NOMO-1 treated with DMSO at 0.1 percent for 48 hours (cell line): Measurements from ENCODE around the gene JCAD.

Experiments used
- DNase-seq: peaks from one replicate; lab custom pipeline; 2025; ENCODE audit not compliant: unreplicated experiment; lab: John Stamatoyannopoulos, UW

The JCAD gene

GRCh38 chr10:30073045-30073766 lies 13.8 kb upstream of the JCAD start:
- DNase-seq = no peak

DNA sequence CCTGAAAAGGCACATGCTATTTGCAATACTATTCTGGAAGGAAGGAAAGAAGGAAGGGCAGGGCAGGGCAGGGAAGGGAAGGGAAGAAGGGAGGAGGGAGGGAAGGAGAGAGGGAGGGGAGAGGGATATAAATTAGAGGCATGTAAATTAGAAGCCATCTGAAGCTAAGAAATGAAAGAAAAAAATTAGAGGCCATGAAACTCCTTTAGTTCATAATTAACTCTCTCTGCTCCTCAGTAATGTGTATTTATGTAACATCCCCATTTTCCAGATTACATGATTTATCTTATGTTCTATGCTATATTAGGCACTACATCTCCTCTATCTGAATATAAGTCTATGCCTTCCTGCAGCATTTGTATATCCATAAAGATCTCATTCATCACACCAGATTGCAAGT lies 12.7 kb upstream of the JCAD start:
- no peak for DNase-seq

- no peak for DNase-seq
Observed at GRCh38 chr10:30070001-30070685, 10.8 kb upstream of the JCAD start.

DNA sequence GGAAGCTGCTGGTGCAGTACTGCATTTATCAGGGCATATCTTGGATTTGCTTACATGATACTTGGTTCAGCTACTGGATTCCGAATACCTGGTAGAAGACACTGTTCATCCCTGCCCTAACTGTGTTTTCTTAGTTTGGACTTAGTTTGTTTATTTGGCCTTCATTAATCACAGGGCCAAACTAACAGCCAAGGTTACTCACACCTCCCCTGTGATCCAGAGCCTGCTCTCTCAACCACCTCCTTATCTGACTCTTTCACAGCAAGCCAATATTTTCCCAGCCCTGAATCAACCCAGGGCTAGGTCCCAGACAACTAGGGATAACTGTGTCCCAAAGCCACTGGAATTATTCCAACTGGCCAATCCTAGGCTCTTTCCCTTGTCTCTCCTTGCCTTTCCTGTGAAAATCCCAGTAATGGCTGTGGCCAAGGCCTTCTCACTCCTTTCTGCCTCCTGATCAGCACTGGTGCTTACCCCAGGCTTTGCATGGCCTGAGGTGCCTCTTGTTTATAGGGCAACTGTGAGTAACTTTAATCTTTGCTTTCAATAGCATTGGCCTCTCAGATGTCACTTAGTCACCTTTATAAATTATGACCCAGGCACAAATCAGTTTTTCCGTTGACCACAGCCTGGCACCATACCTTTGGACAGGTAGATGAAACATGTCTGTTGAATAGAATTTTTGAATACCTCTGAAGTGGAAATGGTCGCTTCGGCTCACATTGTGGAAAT lies 9.3 kb upstream of the JCAD start:
- no peak for DNase-seq

DNA sequence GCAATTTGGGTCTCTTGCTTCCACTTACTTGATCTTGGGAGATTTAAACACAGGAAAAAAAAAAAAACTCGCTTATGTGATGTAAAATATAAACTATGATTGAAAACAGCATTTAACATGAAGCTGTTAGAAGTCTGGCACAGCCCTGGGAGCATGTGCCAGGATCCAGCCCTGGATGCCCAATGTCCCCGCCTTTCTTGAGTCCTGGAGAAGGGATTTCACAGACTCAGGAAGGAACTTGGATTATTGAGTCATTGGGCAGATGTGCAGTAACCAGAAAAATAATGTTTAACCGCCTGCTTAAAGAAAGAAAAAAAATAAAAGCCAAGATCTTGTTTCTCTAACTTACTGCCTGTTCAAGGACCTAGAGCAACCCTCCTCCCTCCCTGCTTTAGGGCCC lies 3.7 kb upstream of the JCAD start:
- DNase-seq = no peak

- DNase-seq = no peak
Observed at GRCh38 chr10:30062582-30062981, 3.2 kb upstream of the JCAD start.

DNA sequence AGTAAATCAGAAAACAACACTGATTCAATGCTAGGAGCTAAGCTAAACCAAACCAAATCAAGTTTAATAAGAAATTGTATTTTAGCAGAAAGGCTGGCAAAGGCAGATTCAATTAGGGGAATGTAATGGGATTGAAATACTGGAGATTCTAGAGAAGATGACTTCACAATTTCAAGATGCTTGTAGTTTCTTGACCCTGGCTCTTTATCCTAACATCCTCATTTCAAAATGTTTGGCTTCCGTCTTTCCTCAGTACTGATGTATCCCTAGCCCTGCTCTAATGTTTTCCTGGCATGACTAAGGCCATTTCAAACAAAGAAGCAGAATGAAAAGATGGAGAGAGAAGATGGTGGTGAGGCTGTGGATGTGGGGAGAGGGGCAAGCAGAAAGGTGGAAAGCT lies 2.7 kb upstream of the JCAD start:
- no peak for DNase-seq

GRCh38 chr10:30058570-30059132 lies 735 bp downstream of the JCAD start:
- DNase-seq = no peak

DNA sequence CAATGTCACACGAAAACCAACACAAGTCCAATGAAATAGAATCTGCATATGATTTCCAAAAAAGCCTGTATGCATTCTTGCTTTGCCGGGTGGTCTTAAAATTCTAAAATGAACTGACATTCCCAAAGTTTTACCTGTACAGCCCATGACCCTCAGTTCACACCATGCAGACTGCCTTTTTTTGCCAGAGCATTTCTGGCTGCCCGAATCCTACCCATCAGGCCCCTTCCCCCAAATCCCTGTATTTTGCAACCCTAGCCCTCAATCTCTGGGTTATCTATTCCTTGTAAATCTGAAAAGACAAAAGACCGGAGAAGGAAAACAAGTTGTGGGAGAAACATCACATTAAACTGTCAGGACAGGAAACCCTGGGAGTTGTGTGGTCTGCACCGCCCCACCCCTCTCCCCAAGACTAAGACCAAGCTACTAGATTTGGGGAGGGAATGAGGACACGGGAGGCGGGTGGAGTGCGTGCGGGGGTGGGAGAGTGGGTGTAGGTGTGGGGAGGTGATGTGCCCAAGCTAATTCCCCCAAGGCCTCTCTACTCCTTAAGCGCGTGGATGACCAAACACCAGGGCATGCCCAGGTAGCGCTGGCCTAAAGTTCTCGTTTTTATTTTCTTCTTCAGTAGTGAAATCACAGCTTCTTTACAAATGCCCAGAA lies 1.4 kb downstream of the JCAD start:
- DNase-seq = no peak

DNA sequence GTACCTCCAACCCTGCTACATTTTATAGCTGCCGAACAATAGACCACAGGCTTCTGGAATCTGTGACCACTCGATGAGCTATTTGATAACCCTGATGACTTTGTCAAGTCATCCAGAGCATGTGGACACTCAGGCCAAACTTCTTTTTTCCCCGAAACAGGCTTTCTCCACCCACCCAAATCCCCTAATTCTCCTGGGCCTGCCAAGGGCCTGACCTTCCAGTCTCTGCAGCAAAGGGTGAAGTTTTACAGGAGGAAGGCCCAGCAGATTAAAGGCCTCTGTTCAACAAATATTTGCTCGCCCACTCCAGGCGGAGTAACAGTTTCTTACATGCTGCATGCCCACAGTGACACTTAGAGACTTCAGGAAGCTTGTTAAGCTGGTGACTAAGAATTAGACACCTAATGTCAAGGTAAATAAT lies 2.0 kb downstream of the JCAD start:
- DNase-seq = no peak

- DNase-seq = no peak
Observed at GRCh38 chr10:30056767-30057355, 2.5 kb downstream of the JCAD start.

- DNase-seq = no peak
Observed at GRCh38 chr10:30056281-30056680, 3.1 kb downstream of the JCAD start.

DNA sequence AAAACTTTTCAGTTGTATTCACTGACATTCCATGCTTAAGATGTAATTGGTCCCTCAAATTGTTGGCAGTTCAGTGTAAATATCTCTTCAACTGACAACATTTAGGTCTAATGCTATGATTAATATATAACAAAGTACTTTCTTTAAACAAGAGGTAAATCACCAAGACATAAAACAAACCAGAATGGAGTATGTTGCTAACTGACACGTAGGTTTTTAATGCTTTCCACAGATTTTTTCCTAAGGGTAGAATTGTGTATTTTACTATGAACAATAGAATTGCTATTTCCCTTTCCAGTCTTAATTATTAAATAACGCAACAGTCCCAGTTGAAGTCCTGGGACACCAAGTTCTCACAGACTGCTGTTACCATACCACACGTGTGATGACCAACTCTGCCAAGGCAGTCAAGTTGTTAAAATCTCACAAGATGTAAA lies 4.1 kb downstream of the JCAD start:
- no peak for DNase-seq

GRCh38 chr10:30052062-30052461 lies 7.3 kb downstream of the JCAD start:
- no peak for DNase-seq

DNA sequence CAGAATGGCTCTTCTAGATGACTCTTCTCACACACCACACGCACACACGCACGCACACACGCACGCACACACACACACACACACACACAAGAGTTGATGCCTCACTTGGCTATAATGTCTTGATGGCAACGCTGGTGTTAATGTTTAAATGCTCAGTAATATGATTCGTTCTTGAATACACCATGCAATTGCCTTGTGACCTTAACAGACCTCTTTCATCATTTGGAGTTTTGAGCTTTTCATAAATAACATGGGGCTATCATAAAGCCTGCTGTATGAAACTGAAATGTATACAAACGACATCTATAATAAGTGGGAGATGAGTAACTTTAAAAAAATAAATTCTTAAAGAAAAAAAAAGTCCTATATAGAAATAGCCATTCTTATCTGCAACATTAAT lies 8.2 kb downstream of the JCAD start:
- DNase-seq = no peak

DNA sequence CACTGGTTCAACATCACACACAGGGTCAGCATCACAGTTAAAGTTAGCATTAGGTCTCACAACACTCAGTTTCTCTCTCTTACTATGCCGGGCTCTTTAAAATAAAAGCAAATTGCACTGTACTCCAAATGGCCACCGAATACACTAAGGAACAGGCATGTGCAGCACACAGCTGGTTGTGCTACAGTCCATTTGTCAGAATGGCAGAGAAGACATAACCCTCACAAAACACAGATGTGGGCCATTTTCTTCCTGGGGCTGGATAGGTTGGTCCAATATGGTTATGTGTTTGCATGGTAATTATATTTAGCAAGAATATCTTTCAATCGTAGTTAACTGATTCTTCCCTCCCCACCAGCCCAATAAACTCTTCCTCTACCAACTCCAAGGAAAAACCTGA lies 9.0 kb downstream of the JCAD start:
- no peak for DNase-seq

DNA sequence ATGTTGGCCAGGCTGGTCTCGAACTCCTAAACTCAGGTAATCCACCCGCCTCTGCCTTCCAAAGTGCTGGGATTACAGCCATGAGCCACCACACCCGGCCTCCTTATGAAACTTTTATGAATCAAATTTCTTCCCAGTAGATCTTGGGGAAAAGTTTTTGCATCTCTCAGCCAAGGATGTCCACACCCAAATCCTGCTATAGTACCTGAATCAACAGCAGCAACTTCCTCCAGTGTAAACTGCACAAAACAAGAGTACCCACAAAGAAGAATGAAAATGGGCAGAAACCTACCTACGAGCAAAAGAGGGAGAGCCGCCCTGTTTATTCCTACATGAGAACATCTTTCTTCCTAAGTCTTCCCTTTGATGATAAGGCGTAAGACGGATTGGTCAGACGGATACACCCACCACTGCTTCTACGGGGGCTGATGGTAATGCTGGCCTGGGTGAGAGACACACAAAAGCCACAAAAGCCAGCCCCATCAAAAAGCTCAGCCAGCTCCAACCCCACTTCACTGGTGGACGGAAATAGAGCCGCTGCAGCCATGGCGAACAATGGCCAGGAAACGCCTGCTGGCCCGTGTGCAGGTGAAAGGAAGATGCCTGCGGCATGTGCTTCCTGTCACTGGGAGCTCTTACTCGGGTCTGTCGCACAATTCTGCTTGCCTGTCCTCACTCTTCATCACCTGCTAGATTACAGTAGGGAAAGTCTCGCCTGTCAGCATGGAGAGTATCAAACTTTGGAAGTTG lies 10.4 kb downstream of the JCAD start:
- no peak for DNase-seq

DNA sequence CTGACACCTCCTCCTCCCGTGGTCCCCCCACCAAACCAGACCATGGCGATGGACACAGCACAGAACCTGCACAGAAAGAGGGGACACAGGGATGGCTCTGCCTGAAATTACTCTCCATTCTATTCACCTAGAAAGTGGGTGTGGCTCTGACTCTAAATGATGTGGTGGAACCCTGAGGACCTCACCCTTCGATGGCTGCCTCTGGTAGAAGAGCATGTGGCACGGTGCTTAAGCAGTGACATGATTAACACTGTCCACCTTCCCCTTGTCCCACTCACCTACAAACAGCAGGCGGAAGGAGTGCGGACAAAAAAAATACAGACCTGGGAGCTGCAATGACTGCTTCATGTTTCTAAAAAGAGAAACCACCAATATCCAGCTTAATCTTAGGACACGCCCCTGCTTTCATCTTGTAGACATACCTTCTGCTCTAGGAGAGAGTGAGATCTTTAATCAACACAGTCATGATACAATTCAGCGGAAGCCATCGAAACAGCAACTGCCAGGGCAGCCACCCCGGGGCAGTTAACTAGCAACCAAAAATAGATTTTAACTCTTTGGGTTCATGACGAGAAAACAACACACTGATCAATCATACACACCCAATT lies 11.4 kb downstream of the JCAD start:
- no peak for DNase-seq

DNA sequence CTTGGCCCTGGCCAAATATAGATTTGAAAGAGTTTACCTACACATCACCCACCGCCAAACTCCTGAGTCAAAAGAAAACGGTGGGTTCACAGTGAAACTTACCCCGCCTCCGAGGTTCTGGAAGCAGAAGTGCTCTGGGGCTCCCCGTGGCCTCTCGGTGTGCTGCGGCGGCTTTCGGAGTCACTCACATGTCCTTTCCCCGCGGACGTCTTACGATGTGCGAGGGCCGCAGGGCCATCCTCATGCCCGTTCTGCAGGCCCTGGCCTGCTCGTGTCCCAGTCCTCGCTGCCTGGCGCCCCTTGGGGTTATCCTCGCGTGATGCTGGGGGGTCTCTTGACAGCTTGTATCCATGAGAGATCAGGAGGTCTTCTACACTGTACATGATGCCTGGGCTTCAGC lies 12.0 kb downstream of the JCAD start:
- DNase-seq = no peak

DNA sequence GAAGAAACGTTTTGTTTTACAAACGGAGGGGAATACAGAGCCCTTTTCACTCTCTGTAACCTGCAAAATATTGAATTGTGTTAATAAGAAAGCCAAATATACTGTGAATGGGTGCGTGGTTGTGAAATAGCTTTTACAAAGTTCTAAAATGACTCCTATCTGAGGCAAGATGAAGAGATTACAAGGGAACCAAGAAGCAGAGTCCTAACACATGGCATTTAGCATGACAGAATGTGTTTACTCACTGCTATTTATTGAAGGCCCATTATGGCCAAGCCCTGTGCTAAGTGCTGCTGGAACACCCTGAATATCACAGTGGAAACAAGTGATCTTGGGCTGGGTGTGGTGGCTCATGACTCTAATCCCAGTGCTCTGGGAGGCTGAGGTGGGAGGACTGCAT lies 12.9 kb downstream of the JCAD start:
- no peak for DNase-seq
